HFF-Myc (cell line): ENCODE results near the gene DCDC2C.
"Not testable (repeated sequence)": the region's sequence is repeated elsewhere in the genome, so short reads cannot be mapped to it uniquely, and the experiment has no call there.

Experiments
- DNase-seq: peaks from one replicate; pipeline ENCODE4 v3.0.0-alpha.2; 2011; ENCODE audit warnings: low read depth; ENCODE audit errors: extremely low read depth
- H3K4me3 ChIP-seq: replicated peaks from 2 replicates; pipeline ENCODE4 v1.5.1; 2011; ENCODE audit warnings: low read depth, mild to moderate bottlenecking, control low read depth, low read length
- TF ChIP-seq, protein P1 (sequence below): IDR thresholded peaks from 2 replicates; pipeline ENCODE4 v1.5.1; 2012; ENCODE audit warnings: mild to moderate bottlenecking, low read depth, low read length, control low read depth; ENCODE audit errors: missing control alignments

DCDC2C gene

GRCh38 chr2:3659447-3660432 lies 43.6 kb upstream of the DCDC2C start:
- no peak overlapping the region for H3K4me3 ChIP-seq
- no peak for DNase-seq
- TF ChIP-seq, protein P1, sequence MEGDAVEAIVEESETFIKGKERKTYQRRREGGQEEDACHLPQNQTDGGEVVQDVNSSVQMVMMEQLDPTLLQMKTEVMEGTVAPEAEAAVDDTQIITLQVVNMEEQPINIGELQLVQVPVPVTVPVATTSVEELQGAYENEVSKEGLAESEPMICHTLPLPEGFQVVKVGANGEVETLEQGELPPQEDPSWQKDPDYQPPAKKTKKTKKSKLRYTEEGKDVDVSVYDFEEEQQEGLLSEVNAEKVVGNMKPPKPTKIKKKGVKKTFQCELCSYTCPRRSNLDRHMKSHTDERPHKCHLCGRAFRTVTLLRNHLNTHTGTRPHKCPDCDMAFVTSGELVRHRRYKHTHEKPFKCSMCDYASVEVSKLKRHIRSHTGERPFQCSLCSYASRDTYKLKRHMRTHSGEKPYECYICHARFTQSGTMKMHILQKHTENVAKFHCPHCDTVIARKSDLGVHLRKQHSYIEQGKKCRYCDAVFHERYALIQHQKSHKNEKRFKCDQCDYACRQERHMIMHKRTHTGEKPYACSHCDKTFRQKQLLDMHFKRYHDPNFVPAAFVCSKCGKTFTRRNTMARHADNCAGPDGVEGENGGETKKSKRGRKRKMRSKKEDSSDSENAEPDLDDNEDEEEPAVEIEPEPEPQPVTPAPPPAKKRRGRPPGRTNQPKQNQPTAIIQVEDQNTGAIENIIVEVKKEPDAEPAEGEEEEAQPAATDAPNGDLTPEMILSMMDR = no peak

DNA sequence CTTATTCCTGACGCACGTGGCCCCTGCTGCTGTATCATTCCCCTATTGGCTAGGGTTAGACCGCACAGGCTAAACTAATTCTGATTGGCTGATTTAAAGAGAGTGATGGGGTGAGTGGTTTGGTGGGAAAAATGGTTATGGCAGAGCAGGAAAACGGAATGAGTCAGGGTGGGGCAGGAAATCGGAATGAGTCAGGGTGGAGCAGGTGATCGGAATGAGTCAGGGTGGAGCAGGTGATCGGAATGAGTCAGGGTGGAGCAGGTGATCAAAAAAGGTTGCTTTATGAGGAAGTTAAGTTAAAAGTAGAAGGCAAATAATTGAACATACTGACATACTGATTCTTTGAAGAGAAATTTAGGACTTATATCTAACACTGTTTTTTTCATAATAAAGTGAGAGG lies 42.7 kb upstream of the DCDC2C start:
- DNase-seq = not testable (repeated sequence)

GRCh38 chr2:3661149-3661660 lies 42.2 kb upstream of the DCDC2C start:
- peak; percentile 59 for DNase-seq
- TF ChIP-seq, protein P1 = no peak
- H3K4me3 ChIP-seq = no peak overlapping the region

More for the DNA sequence above, 42.7 kb upstream of the DCDC2C start:
- H3K4me3 ChIP-seq = not testable (repeated sequence)

- TF ChIP-seq, protein P1 = peak; percentile 8
- H3K4me3 ChIP-seq = no peak overlapping the region
- no peak for DNase-seq
These were observed 41.1 kb upstream of the DCDC2C start for GRCh38 chr2:3662239-3662638.

DNA sequence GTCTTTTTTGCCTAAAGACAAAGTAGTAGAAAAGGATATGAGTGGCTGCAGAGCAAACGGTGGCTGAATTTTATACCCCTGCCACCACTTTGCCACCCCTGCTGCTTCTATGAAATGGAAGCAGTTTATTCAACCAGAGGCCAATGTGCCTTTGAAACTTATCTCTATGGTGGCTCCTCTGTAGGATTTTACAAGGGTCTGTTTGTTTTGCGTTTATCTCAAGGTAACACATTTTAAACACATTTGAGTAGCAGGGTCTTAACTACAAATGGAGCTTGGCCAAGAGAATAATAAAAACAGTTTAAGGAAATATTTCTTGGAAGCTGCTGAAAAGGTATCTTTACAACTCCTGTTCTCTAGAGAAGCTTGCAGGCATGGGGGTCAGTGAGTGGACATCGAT lies 39.3 kb upstream of the DCDC2C start:
- no peak overlapping the region for H3K4me3 ChIP-seq
- TF ChIP-seq, protein P1 = no peak
- no peak for DNase-seq

GRCh38 chr2:3664925-3665324 lies 38.5 kb upstream of the DCDC2C start:
- DNase-seq = no peak
- H3K4me3 ChIP-seq = no peak overlapping the region
- TF ChIP-seq, protein P1 = no peak

DNA sequence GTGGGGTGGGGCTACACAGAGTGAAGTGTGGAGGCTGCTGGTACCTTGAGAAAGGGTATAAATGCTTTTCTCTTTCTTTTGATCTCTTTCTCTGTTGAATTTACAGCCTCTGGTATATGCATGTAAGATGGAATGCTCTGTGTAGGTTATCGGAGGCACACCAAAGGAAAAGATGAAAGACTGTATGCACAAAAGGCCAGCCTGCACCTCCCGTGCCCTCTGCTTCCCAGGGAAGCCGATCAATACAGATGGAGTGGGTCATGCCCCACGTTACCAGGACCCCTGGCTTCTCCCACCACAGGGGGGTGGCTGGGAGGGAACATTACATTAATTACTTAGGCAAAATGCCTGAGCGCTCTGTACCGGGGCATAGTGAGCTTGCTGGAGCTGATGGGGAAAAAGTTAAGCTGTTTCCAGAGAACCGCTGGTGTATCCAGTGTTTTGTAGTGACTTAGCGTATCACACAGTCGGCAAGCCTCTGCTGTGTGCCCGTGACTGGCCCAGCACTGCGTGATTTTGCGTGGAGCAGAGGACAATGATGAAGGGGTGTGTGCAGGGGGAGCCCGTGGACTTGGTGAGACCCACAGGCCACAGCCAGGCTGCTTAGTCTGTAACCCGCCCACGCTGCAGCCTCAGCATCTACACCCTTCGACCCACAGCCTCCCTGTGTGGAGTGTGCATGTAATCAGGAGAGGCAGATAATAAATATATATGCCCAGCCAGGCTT lies 37.3 kb upstream of the DCDC2C start:
- H3K4me3 ChIP-seq = no peak overlapping the region
- TF ChIP-seq, protein P1 = no peak
- DNase-seq = no peak
